HepG2 (cell line): ENCODE measurements around the gene C9orf40.

ENCODE experiments used
- CTCF ChIP-seq: sonication (generic); formaldehyde crosslinking; IDR thresholded peaks from 2 replicates; pipeline ENCODE4 v1.5.0; 2020; ENCODE audit warnings: mild to moderate bottlenecking, missing genetic modification reagents, moderate library complexity
- HCFC1 ChIP-seq: fragments of 150-350 bp; IDR thresholded peaks from 2 replicates; pipeline ENCODE4 v1.6.1; 2014; ENCODE audit warnings: low read depth, low read length
- JUND ChIP-seq: sonication (generic); formaldehyde crosslinking; IDR thresholded peaks from 2 replicates; pipeline ENCODE4 v1.8.0; 2022; ENCODE audit warnings: mild to moderate bottlenecking, missing genetic modification reagents
- POLR2A ChIP-seq, 2 experiments: IDR thresholded peaks; 2 replicates each; pipeline ENCODE4 v1.6.1; 2011; ENCODE audit warnings: low read depth in 2 of 2, low read length in 2 of 2, mild to moderate bottlenecking in 1 of 2, moderate library complexity in 1 of 2; ENCODE audit not compliant: insufficient read depth in 1 of 2
- ZBTB8A ChIP-seq: sonication (generic); formaldehyde crosslinking; IDR thresholded peaks from 2 replicates; pipeline ENCODE4 v1.4.0; 2020; ENCODE audit warnings: mild to moderate bottlenecking, low read depth, missing genetic modification reagents, borderline replicate concordance
- ZNF644 ChIP-seq: IDR thresholded peaks from 2 replicates; pipeline ENCODE4 v1.6.1; 2016; ENCODE audit warnings: low read depth
- TF ChIP-seq, protein P1 (sequence below): sonication (generic); formaldehyde crosslinking; IDR thresholded peaks from 2 replicates; pipeline ENCODE4 v1.4.0; 2020; ENCODE audit warnings: low read depth, mild to moderate bottlenecking, missing genetic modification reagents
- TF ChIP-seq, protein P2 (sequence below): sonication (generic); formaldehyde crosslinking; IDR thresholded peaks from 2 replicates; pipeline ENCODE4 v1.4.0; 2020; ENCODE audit warnings: missing genetic modification reagents

- TF ChIP-seq JUND (CRISPR knock-in tag) (no peak), ZNF644 (CRISPR knock-in tag) (no peak), HCFC1 (no peak), ZBTB8A (CRISPR knock-in tag) (no peak), POLR2A (IDR thresholded peaks at IDR 0.05; ENCODE audit: insufficient read depth in 1 of 2, low read depth in 2 of 2, low read length in 2 of 2) (no peak), CTCF (CRISPR knock-in tag) (no peak)
- TF ChIP-seq, protein P1, sequence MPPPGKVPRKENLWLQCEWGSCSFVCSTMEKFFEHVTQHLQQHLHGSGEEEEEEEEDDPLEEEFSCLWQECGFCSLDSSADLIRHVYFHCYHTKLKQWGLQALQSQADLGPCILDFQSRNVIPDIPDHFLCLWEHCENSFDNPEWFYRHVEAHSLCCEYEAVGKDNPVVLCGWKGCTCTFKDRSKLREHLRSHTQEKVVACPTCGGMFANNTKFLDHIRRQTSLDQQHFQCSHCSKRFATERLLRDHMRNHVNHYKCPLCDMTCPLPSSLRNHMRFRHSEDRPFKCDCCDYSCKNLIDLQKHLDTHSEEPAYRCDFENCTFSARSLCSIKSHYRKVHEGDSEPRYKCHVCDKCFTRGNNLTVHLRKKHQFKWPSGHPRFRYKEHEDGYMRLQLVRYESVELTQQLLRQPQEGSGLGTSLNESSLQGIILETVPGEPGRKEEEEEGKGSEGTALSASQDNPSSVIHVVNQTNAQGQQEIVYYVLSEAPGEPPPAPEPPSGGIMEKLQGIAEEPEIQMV (CRISPR knock-in tag) = no peak
- TF ChIP-seq, protein P2, sequence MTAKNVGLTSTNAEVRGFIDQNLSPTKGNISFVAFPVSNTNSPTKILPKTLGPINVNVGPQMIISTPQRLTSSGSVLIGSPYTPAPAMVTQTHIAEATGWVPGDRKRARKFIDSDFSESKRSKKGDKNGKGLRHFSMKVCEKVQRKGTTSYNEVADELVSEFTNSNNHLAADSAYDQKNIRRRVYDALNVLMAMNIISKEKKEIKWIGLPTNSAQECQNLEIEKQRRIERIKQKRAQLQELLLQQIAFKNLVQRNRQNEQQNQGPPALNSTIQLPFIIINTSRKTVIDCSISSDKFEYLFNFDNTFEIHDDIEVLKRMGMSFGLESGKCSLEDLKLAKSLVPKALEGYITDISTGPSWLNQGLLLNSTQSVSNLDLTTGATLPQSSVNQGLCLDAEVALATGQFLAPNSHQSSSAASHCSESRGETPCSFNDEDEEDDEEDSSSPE = no peak
Observed at GRCh38 chr9:74949859-74950855, 2.6 kb downstream of the C9orf40 start.
